Measurements from ENCODE around the gene NCAN. TPM values are rescaled to one million over a fixed set of nuclear protein-coding genes. Genes with fewer than 3 reads are reported as not detected.
A peak's percentile ranks its signal among the peaks of the same experiment; 100 is the strongest.
"Not testable (repeated sequence)": the region's sequence is repeated elsewhere in the genome, so short reads cannot be mapped to it uniquely, and the experiment has no call there.

The NCAN gene
- total RNA-seq, 1 donor from 2014 or later = 0.17 TPM

GRCh38 chr19:19214892-19215291 lies 3.1 kb downstream of the NCAN start:
- no peak for DNase-seq (ENCODE audit: low read depth)
- TF ChIP-seq CTCF (IDR thresholded peaks at IDR 0.05; ENCODE audit: insufficient read depth, low read length, poor library complexity, severe bottlenecking) = peak; percentile 3
- Histone ChIP-seq H3K36me3 (ENCODE audit: control insufficient read depth, insufficient read depth, low read length) (no peaks in the 10 kb centered on the region), H3K4me3 (ENCODE audit: low read depth, low read length) (no peak overlapping the region), H3K27me3 (ENCODE audit: control insufficient read depth, insufficient read depth, low read length) (peaks cover 45% of the 10 kb centered on the region)

- Histone ChIP-seq H3K4me3 (ENCODE audit: low read depth, low read length) (no peak overlapping the region), H3K36me3 (ENCODE audit: control insufficient read depth, insufficient read depth, low read length) (no peaks in the 10 kb centered on the region), H3K27me3 (ENCODE audit: control insufficient read depth, insufficient read depth, low read length) (peaks cover 45% of the 10 kb centered on the region)
- DNase-seq (ENCODE audit: low read depth) = no peak
- no peak for TF ChIP-seq CTCF (IDR thresholded peaks at IDR 0.05; ENCODE audit: insufficient read depth, low read length, poor library complexity, severe bottlenecking)
Measured at GRCh38 chr19:19215792-19216191, 4.0 kb downstream of the NCAN start.

- H3K36me3 ChIP-seq (ENCODE audit: control insufficient read depth, insufficient read depth, low read length) = no peaks in the 10 kb centered on the region
- no peak for DNase-seq (ENCODE audit: low read depth)
Measured at GRCh38 chr19:19217099-19217498, 5.3 kb downstream of the NCAN start.

GRCh38 chr19:19218911-19219310 lies 7.2 kb downstream of the NCAN start:
- H3K36me3 ChIP-seq (ENCODE audit: control insufficient read depth, insufficient read depth, low read length) = no peaks in the 10 kb centered on the region
- TF ChIP-seq CTCF (IDR thresholded peaks at IDR 0.05; ENCODE audit: insufficient read depth, low read length, poor library complexity, severe bottlenecking) = no peak
- no peak overlapping the region for H3K4me3 ChIP-seq (ENCODE audit: low read depth, low read length)
- no peak for DNase-seq (ENCODE audit: low read depth)
- peaks cover 19% of the 10 kb centered on the region for H3K27me3 ChIP-seq (ENCODE audit: control insufficient read depth, insufficient read depth, low read length)

More at GRCh38 chr19:19217099-19217498, 5.3 kb downstream of the NCAN start:
- TF ChIP-seq CTCF (IDR thresholded peaks at IDR 0.05; ENCODE audit: insufficient read depth, low read length, poor library complexity, severe bottlenecking) = no peak
- no peak overlapping the region for H3K4me3 ChIP-seq (ENCODE audit: low read depth, low read length)
- H3K27me3 ChIP-seq (ENCODE audit: control insufficient read depth, insufficient read depth, low read length) = peaks cover 35% of the 10 kb centered on the region

GRCh38 chr19:19221000-19221399 lies 9.2 kb downstream of the NCAN start:
- peaks cover 17% of the 10 kb centered on the region for H3K27me3 ChIP-seq (ENCODE audit: control insufficient read depth, insufficient read depth, low read length)
- not testable (repeated sequence) for H3K36me3 ChIP-seq (ENCODE audit: control insufficient read depth, insufficient read depth, low read length); DNase-seq (ENCODE audit: low read depth); H3K4me3 ChIP-seq (ENCODE audit: low read depth, low read length)

GRCh38 chr19:19223060-19223459 lies 11.3 kb downstream of the NCAN start:
- Histone ChIP-seq H3K4me3 (ENCODE audit: low read depth, low read length) (no peak overlapping the region), H3K36me3 (ENCODE audit: control insufficient read depth, insufficient read depth, low read length) (no peaks in the 10 kb centered on the region), H3K27me3 (ENCODE audit: control insufficient read depth, insufficient read depth, low read length) (peaks cover 32% of the 10 kb centered on the region)
- DNase-seq (ENCODE audit: low read depth) = no peak
- TF ChIP-seq CTCF (IDR thresholded peaks at IDR 0.05; ENCODE audit: insufficient read depth, low read length, poor library complexity, severe bottlenecking) = no peak

Measured in kidney epithelial cell (primary cell).